K562 (cell line): ENCODE data around the gene FAM131C. TPM values are rescaled to one million over a fixed set of nuclear protein-coding genes. Genes with fewer than 3 reads are reported as not detected.
A peak's percentile ranks its signal among the peaks of the same experiment; 100 is the strongest.

Source experiments
- ARID1B ChIP-seq: fragments of 450-650 bp; IDR thresholded peaks from 2 replicates; pipeline ENCODE4 v1.6.1; 2016; ENCODE audit warnings: antibody characterized with exemption, mild to moderate bottlenecking, inconsistent platforms
- C11orf30 ChIP-seq: fragments of 450-650 bp; IDR thresholded peaks from 2 replicates; pipeline ENCODE4 v1.6.1; 2016; ENCODE audit warnings: low read depth, mild to moderate bottlenecking
- CC2D1A ChIP-seq: fragments of 450-650 bp; IDR thresholded peaks from 2 replicates; pipeline ENCODE4 v1.6.1; 2017; ENCODE audit warnings: mild to moderate bottlenecking
- COPS2 ChIP-seq: fragments of 450-650 bp; conservative IDR thresholded peaks from 2 replicates; pipeline ENCODE4 v1.6.1; 2016; ENCODE audit warnings: mild to moderate bottlenecking, moderate library complexity
- CSDE1 ChIP-seq, 2 experiments: fragments of 450-650 bp; IDR thresholded peaks; 2 replicates each; pipeline ENCODE4 v1.6.1; 2016; ENCODE audit warnings: mild to moderate bottlenecking in 1 of 2
- DIDO1 ChIP-seq: fragments of 450-650 bp; IDR thresholded peaks from 2 replicates; pipeline ENCODE4 v1.6.1; 2016; ENCODE audit warnings: low read depth, missing biosample characterization, missing genetic modification characterization
- DMBX1 ChIP-seq: fragments of 250-450 bp; sonication (Bioruptor Pico); IDR thresholded peaks from 2 replicates; pipeline ENCODE4 v1.8.0; 2022; ENCODE audit warnings: inconsistent platforms, mild to moderate bottlenecking, moderate library complexity, borderline replicate concordance
- MTF1 ChIP-seq: fragments of 250-450 bp; sonication (Bioruptor Pico); IDR thresholded peaks from 2 replicates; pipeline ENCODE4 v1.9.0; 2021; ENCODE audit warnings: moderate library complexity, mild to moderate bottlenecking, inconsistent platforms, borderline replicate concordance
- NCOA1 ChIP-seq: fragments of 450-650 bp; IDR thresholded peaks from 2 replicates; pipeline ENCODE4 v1.6.1; 2016; ENCODE audit warnings: low read depth
- PRPF4 ChIP-seq: fragments of 200-400 bp; formaldehyde crosslinking; IDR thresholded peaks from one replicate; pipeline ENCODE4 v1.6.1; 2017; ENCODE audit warnings: low read length, low read depth, mild to moderate bottlenecking; ENCODE audit not compliant: insufficient read depth, poor library complexity, severe bottlenecking
- RAD21 ChIP-seq, 2 experiments: fragments of 250-450 bp in 1 of 2; fragments of 450-650 bp in 1 of 2; sonication (Bioruptor Pico) in 1 of 2; formaldehyde crosslinking in 1 of 2; IDR thresholded peaks in 1 of 2; conservative IDR thresholded peaks in 1 of 2; 2 replicates each; pipeline versions ENCODE4 v1.4.0 to v1.8.0; 2020 to 2022; ENCODE audit warnings: mild to moderate bottlenecking in 2 of 2, moderate library complexity in 1 of 2
- SIX5 ChIP-seq, 2 experiments: IDR thresholded peaks; 2 replicates each; pipeline ENCODE4 v1.6.1; 2011; ENCODE audit warnings: low read length in 2 of 2, borderline replicate concordance in 1 of 2, low read depth in 1 of 2, mild to moderate bottlenecking in 1 of 2, moderate library complexity in 1 of 2; ENCODE audit not compliant: insufficient read depth in 1 of 2
- SMAD2 ChIP-seq: fragments of 150-350 bp; IDR thresholded peaks from 2 replicates; pipeline ENCODE4 v1.6.1; 2014; ENCODE audit warnings: low read depth, mild to moderate bottlenecking, low read length
- SMARCE1 ChIP-seq: fragments of 450-650 bp; IDR thresholded peaks from 2 replicates; pipeline ENCODE4 v1.7.1; 2016; ENCODE audit warnings: mild to moderate bottlenecking
- ZBTB7A ChIP-seq: IDR thresholded peaks from 2 replicates; pipeline ENCODE4 v1.6.1; 2011; ENCODE audit warnings: low read depth, mild to moderate bottlenecking, low read length, moderate library complexity, borderline replicate concordance; ENCODE audit not compliant: control insufficient read depth
- ZNF175 ChIP-seq: fragments of 200-800 bp; sonication (Bioruptor generic); IDR thresholded peaks from 2 replicates; pipeline ENCODE4 v1.6.1; 2016; ENCODE audit warnings: low read depth, mild to moderate bottlenecking, missing genetic modification characterization, missing compliant biosample characterization
- ZNF274 ChIP-seq: IDR thresholded peaks from 2 replicates; pipeline ENCODE4 v1.6.1; 2011; ENCODE audit warnings: low read depth, mild to moderate bottlenecking, low read length, moderate library complexity, borderline replicate concordance
- ZNF347 ChIP-seq: fragments of 450-650 bp; formaldehyde crosslinking; IDR thresholded peaks from 2 replicates; pipeline ENCODE4 v1.4.0; 2020; ENCODE audit warnings: low read depth, mild to moderate bottlenecking, moderate library complexity
- ZNF445 ChIP-seq: fragments of 250-450 bp; sonication (Bioruptor Pico); IDR thresholded peaks from 2 replicates; pipeline ENCODE4 v1.4.0; 2020; ENCODE audit warnings: low read depth, mild to moderate bottlenecking, moderate library complexity
- ZNF589 ChIP-seq: fragments of 200-800 bp; sonication (Bioruptor generic); IDR thresholded peaks from 2 replicates; pipeline ENCODE4 v1.6.1; 2016; ENCODE audit warnings: low read depth, missing genetic modification characterization, missing compliant biosample characterization
- ZNF780A ChIP-seq: fragments of 250-450 bp; sonication (Bioruptor Pico); IDR thresholded peaks from 2 replicates; pipeline ENCODE4 v1.5.0; 2021; ENCODE audit warnings: mild to moderate bottlenecking
- polyA plus RNA-seq, 8 experiments: library from polyadenylated mRNA; depleted of rRNA in 4 of 8; stranded (reverse) in 5 of 8; unstranded in 3 of 8; fragments of >200 nt; fragmentation: Nextera tagmentation in 2 of 8; fragmentation: Illumina TruSeq in 1 of 8; extraction: Ambion mirVana in 2 of 8; extraction: Trizol in 1 of 8; gene quantifications; 2 replicates each; pipeline versions ENCODE4 v1.2.1 to v1.2.3, GENCODE V29; 2011 to 2014; ENCODE audit warnings: inconsistent platforms in 1 of 8, missing spikeins in 1 of 8
- total RNA-seq, 7 experiments: library from RNA; depleted of rRNA in 6 of 7; stranded (reverse); fragments of >200 nt in 6 of 7; fragmentation: Illumina TruSeq in 2 of 7; extraction: Trizol in 2 of 7; gene quantifications; 2 replicates each; pipeline versions ENCODE4 v1.2.1 to v1.2.3, GENCODE V29; 2011 to 2021; ENCODE audit warnings: low replicate concordance in 1 of 7
- TF ChIP-seq, protein P1 (sequence below), 3 experiments: fragments of 200-800 bp in 1 of 3; sonication (Bioruptor generic) in 1 of 3; sonication (generic) in 1 of 3; formaldehyde crosslinking in 1 of 3; IDR thresholded peaks; 2 replicates each; pipeline versions ENCODE4 v1.6.1 to v1.8.0; 2016 to 2022; ENCODE audit warnings: mild to moderate bottlenecking in 2 of 3, missing compliant biosample characterization in 2 of 3, missing genetic modification characterization in 2 of 3, missing genetic modification reagents in 1 of 3
- TF ChIP-seq, protein P2 (sequence below): sonication (generic); formaldehyde crosslinking; IDR thresholded peaks from 2 replicates; pipeline ENCODE4 v1.8.1; 2022; ENCODE audit warnings: missing genetic modification reagents
- TF ChIP-seq, protein P3 (sequence below): sonication (generic); formaldehyde crosslinking; IDR thresholded peaks from 2 replicates; pipeline ENCODE4 v1.8.1; 2023; ENCODE audit warnings: mild to moderate bottlenecking, missing genetic modification reagents

The FAM131C gene
- total and polyA plus RNA-seq, 9 of the 15 experiments (the other 6 are each of a cell fraction or from before 2014, with no cell fraction given): 0.10 to 0.29 (median 0.16) TPM; not detected in 6

DNA sequence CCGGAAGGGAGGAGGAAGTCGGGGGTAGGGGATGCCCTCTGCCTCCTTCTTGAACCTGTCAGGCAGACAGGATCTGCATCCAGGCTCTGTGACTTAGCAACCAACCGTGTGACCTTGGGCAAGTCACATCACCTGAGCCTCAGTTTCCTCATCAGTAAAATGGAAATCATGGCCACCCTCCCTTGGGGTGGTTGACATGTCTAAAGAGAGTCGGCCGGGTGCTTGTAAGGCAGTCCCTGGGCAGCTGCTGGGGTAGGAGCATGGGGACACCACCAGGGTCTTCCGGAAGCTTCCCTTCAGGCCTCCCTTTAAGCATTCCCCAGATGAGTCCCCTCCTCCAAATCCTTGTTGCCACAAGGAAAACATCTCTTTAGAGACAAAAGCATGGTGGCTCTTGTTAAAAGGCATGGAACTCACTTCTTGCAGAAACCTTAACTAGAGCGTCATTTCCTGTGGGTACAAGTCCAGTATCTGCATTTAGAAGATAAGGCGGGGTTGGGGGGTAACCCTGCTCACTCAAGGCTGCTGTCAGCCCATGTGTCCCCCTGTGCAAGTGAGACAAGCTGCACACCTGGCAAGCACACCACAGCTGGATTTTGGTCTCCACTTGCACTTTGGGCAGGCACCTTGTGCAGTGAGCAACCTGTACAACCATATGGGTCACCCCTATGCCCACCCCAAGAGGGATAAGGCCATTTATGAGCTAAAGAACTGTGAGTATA lies 19.5 kb downstream of the FAM131C start (continued):
- TF ChIP-seq, protein P1, sequence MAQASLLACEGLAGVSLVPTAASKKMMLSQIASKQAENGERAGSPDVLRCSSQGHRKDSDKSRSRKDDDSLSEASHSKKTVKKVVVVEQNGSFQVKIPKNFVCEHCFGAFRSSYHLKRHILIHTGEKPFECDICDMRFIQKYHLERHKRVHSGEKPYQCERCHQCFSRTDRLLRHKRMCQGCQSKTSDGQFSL (CRISPR knock-in tag; IDR thresholded peaks at IDR 0.05): peak; percentile 54; the same call in 1 of the 2 replicates
- TF ChIP-seq, protein P1 (tag; IDR thresholded peaks at IDR 0.05): no peak
- TF ChIP-seq ZBTB7A (peak; percentile 80; the same call in 1 of the 2 replicates), ZNF347 (CRISPR knock-in tag) (no peak), ZNF175 (CRISPR knock-in tag) (peak; percentile 64; the same call in 1 of the 2 replicates), RAD21 (CRISPR knock-in tag; conservative IDR thresholded peaks at IDR 0.05 in 1 of 2, IDR thresholded peaks at IDR 0.05 in 1 of 2) (no peak), ZNF445 (CRISPR knock-in tag) (no peak), CSDE1 (IDR thresholded peaks at IDR 0.05) (no peak), PRPF4 (no peak), DMBX1 (CRISPR knock-in tag) (peak; percentile 81; the same call in 1 of the 2 replicates), ZNF780A (CRISPR knock-in tag) (no peak), C11orf30 (no peak), ZNF274 (peak; percentile 57; the same call in 1 of the 2 replicates), SIX5 (IDR thresholded peaks at IDR 0.05; ENCODE audit: borderline replicate concordance in 1 of 2, insufficient read depth in 1 of 2, low read depth in 1 of 2, low read length in 2 of 2) (no peak), SMARCE1 (peak; percentile 72; the same call in 1 of the 2 replicates), ZNF589 (peak; percentile 87), DIDO1 (no peak), NCOA1 (peak; percentile 38; the same call in 1 of the 2 replicates), MTF1 (no peak), ARID1B (peak; percentile 93), CC2D1A (peak; percentile 24; the same call in 1 of the 2 replicates), SMAD2 (no peak), COPS2 (no peak)
- TF ChIP-seq, protein P2, sequence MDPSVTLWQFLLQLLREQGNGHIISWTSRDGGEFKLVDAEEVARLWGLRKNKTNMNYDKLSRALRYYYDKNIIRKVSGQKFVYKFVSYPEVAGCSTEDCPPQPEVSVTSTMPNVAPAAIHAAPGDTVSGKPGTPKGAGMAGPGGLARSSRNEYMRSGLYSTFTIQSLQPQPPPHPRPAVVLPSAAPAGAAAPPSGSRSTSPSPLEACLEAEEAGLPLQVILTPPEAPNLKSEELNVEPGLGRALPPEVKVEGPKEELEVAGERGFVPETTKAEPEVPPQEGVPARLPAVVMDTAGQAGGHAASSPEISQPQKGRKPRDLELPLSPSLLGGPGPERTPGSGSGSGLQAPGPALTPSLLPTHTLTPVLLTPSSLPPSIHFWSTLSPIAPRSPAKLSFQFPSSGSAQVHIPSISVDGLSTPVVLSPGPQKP: no peak
- TF ChIP-seq, protein P3, sequence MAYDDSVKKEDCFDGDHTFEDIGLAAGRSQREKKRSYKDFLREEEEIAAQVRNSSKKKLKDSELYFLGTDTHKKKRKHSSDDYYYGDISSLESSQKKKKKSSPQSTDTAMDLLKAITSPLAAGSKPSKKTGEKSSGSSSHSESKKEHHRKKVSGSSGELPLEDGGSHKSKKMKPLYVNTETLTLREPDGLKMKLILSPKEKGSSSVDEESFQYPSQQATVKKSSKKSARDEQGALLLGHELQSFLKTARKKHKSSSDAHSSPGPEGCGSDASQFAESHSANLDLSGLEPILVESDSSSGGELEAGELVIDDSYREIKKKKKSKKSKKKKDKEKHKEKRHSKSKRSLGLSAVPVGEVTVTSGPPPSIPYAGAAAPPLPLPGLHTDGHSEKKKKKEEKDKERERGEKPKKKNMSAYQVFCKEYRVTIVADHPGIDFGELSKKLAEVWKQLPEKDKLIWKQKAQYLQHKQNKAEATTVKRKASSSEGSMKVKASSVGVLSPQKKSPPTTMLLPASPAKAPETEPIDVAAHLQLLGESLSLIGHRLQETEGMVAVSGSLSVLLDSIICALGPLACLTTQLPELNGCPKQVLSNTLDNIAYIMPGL (CRISPR knock-in tag): no peak
